Psoas muscle (tissue), 8 donors: ENCODE data around the gene PRXL2C. TPM values are rescaled to one million over a fixed set of nuclear protein-coding genes. Genes with fewer than 3 reads are reported as not detected.

ENCODE experiments used
- ATAC-seq, 4 donors: fragments of 200-7000 bp; cut with Tn5 transposase; one replicate each; pipeline ENCODE4 v1.9.1; 2020; ENCODE audit warnings: moderate library complexity in 3 of 4, mild to moderate bottlenecking in 2 of 4
- DNase-seq, 2 donors: peaks; one replicate each; pipeline ENCODE4 v3.0.0-alpha.2; 2020
- H3K27ac ChIP-seq: fragments of 200-600 bp; one replicate; pipeline ENCODE4 v1.8.0; 2022
- H3K27me3 ChIP-seq, 3 donors: fragments of 200-600 bp in 1 of 3; one replicate each; pipeline versions ENCODE4 v1.6.1 to v1.8.0; 2013 to 2022; ENCODE audit warnings: low read length in 2 of 3, mild to moderate bottlenecking in 2 of 3, moderate library complexity in 1 of 3; ENCODE audit not compliant: insufficient read depth in 3 of 3
- H3K36me3 ChIP-seq, 2 donors: fragments of 200-600 bp in 1 of 2; one replicate each; pipeline versions ENCODE4 v1.6.1 to v1.8.0; 2013 to 2022; ENCODE audit warnings: low read depth in 1 of 2, mild to moderate bottlenecking in 1 of 2, moderate library complexity in 1 of 2; ENCODE audit not compliant: insufficient read depth in 1 of 2
- H3K4me1 ChIP-seq: fragments of 200-600 bp; one replicate; pipeline ENCODE4 v1.8.0; 2022
- H3K4me3 ChIP-seq: fragments of 200-600 bp; one replicate; pipeline ENCODE4 v1.8.0; 2022; ENCODE audit warnings: mild to moderate bottlenecking
- H3K9me3 ChIP-seq: fragments of 200-600 bp; one replicate; pipeline ENCODE4 v1.8.0; 2022
- CTCF ChIP-seq: fragments of 200-600 bp; IDR thresholded peaks from one replicate; pipeline ENCODE4 v1.8.0; 2022; ENCODE audit warnings: antibody characterized with exemption
- WGBS, 3 donors: extraction: QIAGEN DNeasy Blood & Tissue Kit; methylation state at CpG; one replicate each; pipeline versions ENCODE4 v1.1.6 to v1.1.7; 2013; 5-methylcytosine and 5-hydroxymethylcytosine counted together
- intact Hi-C, 2 donors: fragments of 100-400 bp; cut with DNase I; formaldehyde crosslinking; loops; one replicate each; pipeline versions ENCODE4 v1.11.0 to v1.14.2; 2022
- polyA plus RNA-seq, 3 donors: library from polyadenylated mRNA; stranded (reverse); fragments of 200-250 nt; gene quantifications; one replicate each; pipeline ENCODE4 v1.2.3, GENCODE V29; 2013
- total RNA-seq, 4 donors: library from RNA; stranded (reverse); fragmentation: NEBNext Ultra II Directional in 2 of 4; extraction: Animal tissue kit (Norgen Biotek cat#: 25700) in 2 of 4; gene quantifications; one replicate each; pipeline versions ENCODE4 v1.2.1 to v1.2.4, GENCODE V29; 2021 to 2023
- donor health status: healthy with polysubstance abuse.
- donor health status: DM: no; HTN: no; CAD: no; lungs with moderate emphysema.
- donor health status: Bipolar disorder and iron deficiency.
- donor health status: healthy.
- donor health status: DM: yes; HTN: yes; CAD: no.
- donor health status: DM: no; HTN: no; CAD: no.
- donor health status: DM: no; HTN: no; CAD: no.
- donor health status: DM: yes; HTN: yes; CAD: no.

The PRXL2C gene
- total and polyA plus RNA-seq, 7 donors = 6.2 to 31.3 (median 16.9) TPM

- Histone ChIP-seq H3K36me3 (no peaks in the 10 kb centered on the region), H3K4me3 (no peak overlapping the region), H3K9me3 (no peaks in the 10 kb centered on the region), H3K4me1 (peaks cover 15% of the 10 kb centered on the region), H3K27ac (no peak overlapping the region), H3K27me3 (no peaks in the 10 kb centered on the region)
- DNase-seq (no peak), ATAC-seq (no peak)
- no peak for TF ChIP-seq CTCF
- WGBS, 3 donors = 81 to 94% (median 82%) methylated on average over 3 of the region's 3 CpGs
- intact Hi-C loops = no loop called here
Measured at GRCh38 chr9:96607971-96608370, 47.1 kb downstream of the PRXL2C start.

GRCh38 chr9:96605328-96605727, 49.8 kb downstream of the PRXL2C start:
- no peak for TF ChIP-seq CTCF
- no peaks in the 10 kb centered on the region for H3K9me3 ChIP-seq
- WGBS, 3 donors = 90 to 93% (median 93%) methylated on average over 3 of the region's 3 CpGs
- no peak overlapping the region for H3K4me3 ChIP-seq
- no peak for ATAC-seq
- H3K36me3 ChIP-seq = no peaks in the 10 kb centered on the region
- H3K27ac ChIP-seq = no peak overlapping the region
- no peaks in the 10 kb centered on the region for H3K4me1 ChIP-seq
- DNase-seq = no peak
- H3K27me3 ChIP-seq = no peaks in the 10 kb centered on the region
- intact Hi-C loops = no loop called here

- WGBS, 3 donors = 5 to 19% (median 13%) methylated on average over 3 of the region's 3 CpGs
- DNase-seq = peak; percentile 50 to 71
- no peaks in the 10 kb centered on the region for H3K9me3 ChIP-seq
- intact Hi-C loops = no loop called here
- peak overlapping the region; percentile 31 for H3K4me3 ChIP-seq
- H3K36me3 ChIP-seq = no peaks in the 10 kb centered on the region
- no peak for TF ChIP-seq CTCF
- no peaks in the 10 kb centered on the region for H3K4me1 ChIP-seq
- peak overlapping the region; percentile 75 for H3K27ac ChIP-seq
- no peaks in the 10 kb centered on the region for H3K27me3 ChIP-seq
- ATAC-seq = peak; percentile 90 to 97 (median 92)
Measured at GRCh38 chr9:96604004-96604319, 51.2 kb downstream of the PRXL2C start.

GRCh38 chr9:96603305-96604003, 51.7 kb downstream of the PRXL2C start:
- Histone ChIP-seq H3K36me3 (no peaks in the 10 kb centered on the region), H3K9me3 (no peaks in the 10 kb centered on the region), H3K4me3 (peak overlapping the region; percentile 31), H3K27me3 (no peaks in the 10 kb centered on the region), H3K4me1 (no peaks in the 10 kb centered on the region), H3K27ac (peak overlapping the region; percentile 75)
- intact Hi-C loops = no loop called here
- TF ChIP-seq CTCF = no peak
- 20 to 30% (median 25%) methylated on average over 8 of the region's 8 CpGs for WGBS, 3 donors
- DNase-seq = no peak
- ATAC-seq = peak; percentile 88 to 93 (median 92)

GRCh38 chr9:96599298-96599697, 55.8 kb downstream of the PRXL2C start:
- intact Hi-C loops = no loop called here
- WGBS, 3 donors = 91 to 96% (median 95%) methylated on average over 5 of the region's 5 CpGs
- TF ChIP-seq CTCF = no peak
- H3K4me1 ChIP-seq = no peaks in the 10 kb centered on the region
- H3K27me3 ChIP-seq = no peaks in the 10 kb centered on the region
- no peak for ATAC-seq
- H3K27ac ChIP-seq = no peak overlapping the region
- H3K36me3 ChIP-seq = no peaks in the 10 kb centered on the region
- DNase-seq = no peak
- H3K4me3 ChIP-seq = no peak overlapping the region
- no peaks in the 10 kb centered on the region for H3K9me3 ChIP-seq
